Adrenal gland (tissue), 12 donors: ENCODE results near the gene UBE2QL1. TPM values are rescaled to one million over a fixed set of nuclear protein-coding genes. Genes with fewer than 3 reads are reported as not detected.

Source experiments
- DNase-seq, 7 donors: peaks; one replicate each; pipeline ENCODE4 v3.0.0-alpha.2; 2019 to 2020
- H3K27ac ChIP-seq, 5 donors: fragments of 200-600 bp; sonication (generic) in 4 of 5; 1 replicate in 3 of 5; 2 replicates in 2 of 5; pipeline versions ENCODE4 v1.5.1 to v1.8.0; 2016 to 2020; ENCODE audit warnings: mild to moderate bottlenecking in 1 of 5
- H3K27me3 ChIP-seq: fragments of 200-600 bp; 2 replicates; pipeline ENCODE4 v1.8.0; 2021
- H3K36me3 ChIP-seq, 2 donors: fragments of 200-600 bp; replicated peaks in 1 of 2; 1 replicate in 1 of 2; 2 replicates in 1 of 2; pipeline versions ENCODE4 v1.5.1 to v1.8.0; 2018 to 2022
- H3K4me1 ChIP-seq, 2 donors: fragments of 200-600 bp; replicated peaks in 1 of 2; 1 replicate in 1 of 2; 2 replicates in 1 of 2; pipeline versions ENCODE4 v1.5.1 to v1.8.0; 2018 to 2021
- H3K4me3 ChIP-seq, 4 donors: fragments of 200-600 bp; sonication (generic) in 3 of 4; one replicate each; pipeline ENCODE4 v1.5.1; 2016 to 2018
- H3K9me3 ChIP-seq, 3 donors: fragments of 200-600 bp; sonication (generic) in 1 of 3; replicated peaks in 1 of 3; 1 replicate in 2 of 3; 2 replicates in 1 of 3; pipeline versions ENCODE4 v1.5.1 to v1.8.0; 2016 to 2021
- CTCF ChIP-seq, 6 experiments: fragments of 450-650 bp in 4 of 6; fragments of 200-600 bp in 2 of 6; sonication (generic) in 1 of 6; IDR thresholded peaks; 1 replicate in 5 of 6; 2 replicates in 1 of 6; pipeline versions ENCODE4 v1.5.1 to v1.8.0; 2016 to 2021; ENCODE audit warnings: antibody characterized with exemption in 6 of 6, mild to moderate bottlenecking in 2 of 6, moderate library complexity in 1 of 6
- POLR2A ChIP-seq, 2 donors: fragments of 450-650 bp; IDR thresholded peaks; one replicate each; pipeline ENCODE4 v1.6.1; 2017; ENCODE audit warnings: antibody characterized with exemption in 2 of 2, mild to moderate bottlenecking in 2 of 2, moderate library complexity in 1 of 2
- WGBS, 4 donors: extraction: QIAGEN DNeasy Blood & Tissue Kit in 2 of 4; methylation state at CpG; one replicate each; pipeline versions ENCODE4 v1.1.5 to v1.1.7; 2013 to 2017; 5-methylcytosine and 5-hydroxymethylcytosine counted together
- intact Hi-C, 2 donors: fragments of 100-400 bp; cut with DNase I; formaldehyde crosslinking; loops; one replicate each; pipeline versions ENCODE4 v1.14.1 to v1.15.0; 2022 to 2023
- polyA plus RNA-seq, 3 donors: library from polyadenylated mRNA; stranded (reverse); fragments of 200-250 nt in 2 of 3; fragments of 350-450 nt in 1 of 3; fragmentation: Illumina TruSeq in 1 of 3; extraction: RNeasy Lipid Tissue Mini Kit (QIAGEN cat#74804) in 1 of 3; gene quantifications; one replicate each; pipeline ENCODE4 v1.2.3, GENCODE V29; 2013 to 2014
- total RNA-seq, 9 donors: library from RNA; depleted of rRNA in 4 of 9; stranded (reverse); fragments of >200 nt in 4 of 9; fragments of 120-200 nt in 1 of 9; fragmentation: NEBNext Ultra II Directional in 1 of 9; extraction: Animal tissue kit (Norgen Biotek cat#: 25700) in 1 of 9; gene quantifications; one replicate each; pipeline versions ENCODE4 v1.1.0 to v1.2.4, GENCODE V29; 2013 to 2023
- donor health status: healthy with polysubstance abuse.
- donor health status: Bipolar disorder and iron deficiency.
- donor health status: DM: yes; HTN: yes; CAD: no.
- donor health status: DM: no; HTN: no; CAD: no.
- donor health status: DM: no; HTN: no; CAD: no.
- donor health status: DM: yes; HTN: yes; CAD: no.

Gene UBE2QL1
- total and polyA plus RNA-seq, 12 donors, result 0.12 to 3.4 (median 1.1) TPM

- no peak overlapping the region for H3K4me3 ChIP-seq
- no peaks in the 10 kb centered on the region for H3K4me1 ChIP-seq
- no peak for DNase-seq
- H3K27me3 ChIP-seq, result no peaks in the 10 kb centered on the region
- no peaks in the 10 kb centered on the region for H3K36me3 ChIP-seq
- WGBS, 4 donors, result 85 to 87% (median 86%) methylated on average over 13 of the region's 13 CpGs
- intact Hi-C loops, result no loop called here
- no peaks in the 10 kb centered on the region for H3K9me3 ChIP-seq
- TF ChIP-seq CTCF (IDR thresholded peaks at IDR 0.05), result no peak
- TF ChIP-seq POLR2A (IDR thresholded peaks at IDR 0.05), result no peak
- no peak overlapping the region for H3K27ac ChIP-seq
Observed at GRCh38 chr5:6484446-6484845, 35.8 kb downstream of the UBE2QL1 start.

- Histone ChIP-seq H3K36me3 (no peaks in the 10 kb centered on the region), H3K27me3 (no peaks in the 10 kb centered on the region), H3K4me3 (no peak overlapping the region), H3K9me3 (no peaks in the 10 kb centered on the region), H3K27ac (no peak overlapping the region), H3K4me1 (no peaks in the 10 kb centered on the region)
- no peak for DNase-seq
- whole genome bisulfite sequencing, 4 donors, result 76 to 85% (median 78%) methylated on average over 5 of the region's 5 CpGs
- TF ChIP-seq CTCF (IDR thresholded peaks at IDR 0.05) (no peak), POLR2A (IDR thresholded peaks at IDR 0.05) (no peak)
- intact Hi-C loops, result no loop called here
Observed at GRCh38 chr5:6484899-6485298, 36.2 kb downstream of the UBE2QL1 start.

- no peak for TF ChIP-seq POLR2A (IDR thresholded peaks at IDR 0.05)
- no peak for TF ChIP-seq CTCF (IDR thresholded peaks at IDR 0.05)
- no peak for DNase-seq
- Histone ChIP-seq H3K4me3 (no peak overlapping the region), H3K4me1 (no peaks in the 10 kb centered on the region), H3K27ac (no peak overlapping the region), H3K36me3 (no peaks in the 10 kb centered on the region), H3K27me3 (no peaks in the 10 kb centered on the region), H3K9me3 (no peaks in the 10 kb centered on the region)
- intact Hi-C loops, result no loop called here
- WGBS, 4 donors, result 36 to 52% (median 49%) methylated on average over 4 of the region's 4 CpGs
Observed at GRCh38 chr5:6485441-6485840, 36.8 kb downstream of the UBE2QL1 start.

GRCh38 chr5:6486074-6486473 is 37.4 kb downstream of the UBE2QL1 start:
- DNase-seq, result no peak
- no peaks in the 10 kb centered on the region for H3K27me3 ChIP-seq
- no peaks in the 10 kb centered on the region for H3K36me3 ChIP-seq
- H3K4me1 ChIP-seq, result no peaks in the 10 kb centered on the region
- 38 to 87% (median 49%) methylated on average over 1 of the region's 1 CpG for WGBS, 4 donors
- H3K9me3 ChIP-seq, result no peaks in the 10 kb centered on the region
- no peak overlapping the region for H3K4me3 ChIP-seq
- H3K27ac ChIP-seq, result no peak overlapping the region
- intact Hi-C loops, result no loop called here
- TF ChIP-seq CTCF (IDR thresholded peaks at IDR 0.05) (no peak), POLR2A (IDR thresholded peaks at IDR 0.05) (no peak)
